Mucosa of rectum (tissue), 2 donors: ENCODE data around the gene STXBP5.

Experiments used
- H3K27ac ChIP-seq, 2 donors: one replicate each; pipeline ENCODE4 v1.7.0; 2013; ENCODE audit warnings: inconsistent platforms in 2 of 2, low read depth in 2 of 2, low read length in 2 of 2
- H3K27me3 ChIP-seq, 2 donors: one replicate each; pipeline ENCODE4 v1.7.0; 2013; ENCODE audit warnings: low read length in 2 of 2; ENCODE audit not compliant: control insufficient read depth in 2 of 2, insufficient read depth in 2 of 2
- H3K36me3 ChIP-seq, 2 donors: one replicate each; pipeline ENCODE4 v1.7.0; 2013; ENCODE audit warnings: low read length in 2 of 2; ENCODE audit not compliant: control insufficient read depth in 2 of 2, insufficient read depth in 2 of 2
- H3K4me1 ChIP-seq, 2 donors: one replicate each; pipeline ENCODE4 v1.7.0; 2013; ENCODE audit warnings: low read length in 2 of 2, mild to moderate bottlenecking in 1 of 2; ENCODE audit not compliant: control insufficient read depth in 2 of 2, insufficient read depth in 2 of 2
- H3K4me3 ChIP-seq, 2 donors: one replicate each; pipeline ENCODE4 v1.7.0; 2013; ENCODE audit warnings: low read length in 2 of 2
- H3K9ac ChIP-seq, 2 donors: one replicate each; pipeline ENCODE4 v1.7.0; 2013; ENCODE audit warnings: low read length in 2 of 2, low read depth in 1 of 2, mild to moderate bottlenecking in 1 of 2
- H3K9me3 ChIP-seq, 2 donors: one replicate each; pipeline ENCODE4 v1.7.0; 2013; ENCODE audit warnings: low read length in 2 of 2; ENCODE audit not compliant: control insufficient read depth in 2 of 2
- donor health status: healthy.
- donor health status: Normal muscosa, but diverticular disease.

Gene STXBP5

GRCh38 chr6:147257760-147258159 is 53.5 kb downstream of the STXBP5 start:
- Histone ChIP-seq H3K27me3 (no peaks in the 10 kb centered on the region), H3K4me3 (no peak overlapping the region), H3K4me1 (no peaks in the 10 kb centered on the region), H3K36me3 (no peaks in the 10 kb centered on the region), H3K9ac (no peak overlapping the region), H3K27ac (no peak overlapping the region), H3K9me3 (no peaks in the 10 kb centered on the region)

- H3K27ac ChIP-seq: no peak overlapping the region
- no peaks in the 10 kb centered on the region for H3K4me1 ChIP-seq
- no peak overlapping the region for H3K9ac ChIP-seq
- no peaks in the 10 kb centered on the region for H3K36me3 ChIP-seq
- H3K27me3 ChIP-seq: no peaks in the 10 kb centered on the region
- no peaks in the 10 kb centered on the region for H3K9me3 ChIP-seq
- H3K4me3 ChIP-seq: no peak overlapping the region
Observed at GRCh38 chr6:147260091-147260490, 55.9 kb downstream of the STXBP5 start.

GRCh38 chr6:147262946-147263345 is 58.7 kb downstream of the STXBP5 start:
- Histone ChIP-seq H3K27ac (no peak overlapping the region), H3K4me1 (no peaks in the 10 kb centered on the region), H3K36me3 (peaks cover 4 to 11% of the 10 kb centered on the region in 2 donors), H3K27me3 (no peaks in the 10 kb centered on the region), H3K9ac (no peak overlapping the region), H3K4me3 (no peak overlapping the region), H3K9me3 (no peaks in the 10 kb centered on the region)

GRCh38 chr6:147266821-147267220 is 62.6 kb downstream of the STXBP5 start:
- Histone ChIP-seq H3K27ac (no peak overlapping the region), H3K9me3 (no peaks in the 10 kb centered on the region), H3K4me1 (no peaks in the 10 kb centered on the region), H3K4me3 (no peak overlapping the region), H3K36me3 (peaks cover 7 to 22% of the 10 kb centered on the region in 2 donors), H3K27me3 (no peaks in the 10 kb centered on the region), H3K9ac (no peak overlapping the region)

GRCh38 chr6:147267658-147268057 is 63.4 kb downstream of the STXBP5 start:
- no peak overlapping the region for H3K27ac ChIP-seq
- H3K9me3 ChIP-seq: no peaks in the 10 kb centered on the region
- H3K4me3 ChIP-seq: no peak overlapping the region
- H3K36me3 ChIP-seq: peaks cover 7 to 22% of the 10 kb centered on the region in 2 donors
- H3K4me1 ChIP-seq: no peaks in the 10 kb centered on the region
- H3K9ac ChIP-seq: no peak overlapping the region
- no peaks in the 10 kb centered on the region for H3K27me3 ChIP-seq

GRCh38 chr6:147268254-147268653 is 64.0 kb downstream of the STXBP5 start:
- H3K9ac ChIP-seq: no peak overlapping the region
- H3K36me3 ChIP-seq: peaks cover 7 to 25% of the 10 kb centered on the region in 2 donors
- no peaks in the 10 kb centered on the region for H3K9me3 ChIP-seq
- no peaks in the 10 kb centered on the region for H3K27me3 ChIP-seq
- no peak overlapping the region for H3K4me3 ChIP-seq
- no peaks in the 10 kb centered on the region for H3K4me1 ChIP-seq
- no peak overlapping the region for H3K27ac ChIP-seq

GRCh38 chr6:147274012-147274411 is 69.8 kb downstream of the STXBP5 start:
- peaks cover 12 to 26% of the 10 kb centered on the region in 2 donors for H3K36me3 ChIP-seq

GRCh38 chr6:147274776-147275175 is 70.6 kb downstream of the STXBP5 start:
- Histone ChIP-seq H3K4me3 (no peak overlapping the region), H3K36me3 (peaks cover 15 to 24% of the 10 kb centered on the region in 2 donors), H3K27ac (no peak overlapping the region), H3K9ac (no peak overlapping the region), H3K4me1 (no peaks in the 10 kb centered on the region), H3K27me3 (no peaks in the 10 kb centered on the region), H3K9me3 (no peaks in the 10 kb centered on the region)

More at GRCh38 chr6:147274012-147274411, 69.8 kb downstream of the STXBP5 start:
- no peak overlapping the region for H3K4me3 ChIP-seq
- H3K9ac ChIP-seq: no peak overlapping the region
- no peaks in the 10 kb centered on the region for H3K9me3 ChIP-seq
- H3K27me3 ChIP-seq: no peaks in the 10 kb centered on the region
- no peaks in the 10 kb centered on the region for H3K4me1 ChIP-seq
- no peak overlapping the region for H3K27ac ChIP-seq

- H3K36me3 ChIP-seq: peaks cover 14 to 22% of the 10 kb centered on the region in 2 donors
- no peak overlapping the region for H3K9ac ChIP-seq
- peaks cover 14 to 15% of the 10 kb centered on the region in 2 donors for H3K4me1 ChIP-seq
- H3K27me3 ChIP-seq: no peaks in the 10 kb centered on the region
- H3K9me3 ChIP-seq: no peaks in the 10 kb centered on the region
- no peak overlapping the region for H3K4me3 ChIP-seq
- H3K27ac ChIP-seq: no peak overlapping the region
Observed at GRCh38 chr6:147278891-147279290, 74.7 kb downstream of the STXBP5 start.

- no peak overlapping the region for H3K27ac ChIP-seq
- H3K4me1 ChIP-seq: peaks cover 15 to 16% of the 10 kb centered on the region in 2 donors
- no peak overlapping the region for H3K9ac ChIP-seq
- H3K9me3 ChIP-seq: no peaks in the 10 kb centered on the region
- H3K27me3 ChIP-seq: no peaks in the 10 kb centered on the region
- peaks cover 12 to 19% of the 10 kb centered on the region in 2 donors for H3K36me3 ChIP-seq
- no peak overlapping the region for H3K4me3 ChIP-seq
Observed at GRCh38 chr6:147279427-147279826, 75.2 kb downstream of the STXBP5 start.
